GM23248 (cell line): ENCODE measurements around the gene STMND1. TPM values are rescaled to one million over a fixed set of nuclear protein-coding genes. Genes with fewer than 3 reads are reported as not detected.
A peak's percentile ranks its signal among the peaks of the same experiment; 100 is the strongest.

Source experiments
- DNase-seq: peaks from one replicate; pipeline ENCODE4 v3.0.0-alpha.2; 2015
- H2AFZ ChIP-seq: fragments of 200-600 bp; sonication (generic); 2 replicates; pipeline ENCODE4 v1.6.1; 2016; ENCODE audit warnings: antibody characterized with exemption
- H3F3A ChIP-seq: fragments of 200-600 bp; sonication (generic); 2 replicates; pipeline ENCODE4 v1.6.1; 2016; ENCODE audit warnings: mild to moderate bottlenecking, antibody characterized with exemption, mixed run types; ENCODE audit not compliant: insufficient read depth
- H3K27ac ChIP-seq: fragments of 200-600 bp; sonication (generic); 2 replicates; pipeline ENCODE4 v1.5.1; 2016; ENCODE audit warnings: mild to moderate bottlenecking
- H3K27me3 ChIP-seq: fragments of 200-600 bp; sonication (generic); replicated peaks from 2 replicates; pipeline ENCODE4 v1.6.1; 2016; ENCODE audit warnings: mild to moderate bottlenecking; ENCODE audit not compliant: insufficient read depth
- H3K36me3 ChIP-seq: fragments of 200-600 bp; sonication (generic); 2 replicates; pipeline ENCODE4 v1.6.1; 2016; ENCODE audit warnings: low read depth, mild to moderate bottlenecking
- H3K4me1 ChIP-seq: fragments of 200-600 bp; sonication (generic); 2 replicates; pipeline ENCODE4 v1.6.1; 2016; ENCODE audit warnings: mild to moderate bottlenecking; ENCODE audit not compliant: insufficient read depth
- H3K4me2 ChIP-seq: fragments of 200-600 bp; sonication (generic); one replicate; pipeline ENCODE4 v1.6.1; 2016; ENCODE audit warnings: mild to moderate bottlenecking; ENCODE audit not compliant: unreplicated experiment
- H3K4me3 ChIP-seq: fragments of 200-600 bp; sonication (generic); 2 replicates; pipeline ENCODE4 v1.5.1; 2016; ENCODE audit warnings: mild to moderate bottlenecking
- H3K79me2 ChIP-seq: fragments of 200-600 bp; sonication (generic); 2 replicates; pipeline ENCODE4 v1.6.1; 2016; ENCODE audit warnings: mild to moderate bottlenecking; ENCODE audit not compliant: insufficient read depth
- H3K9ac ChIP-seq: fragments of 200-600 bp; sonication (generic); 2 replicates; pipeline ENCODE4 v1.6.1; 2016; ENCODE audit warnings: mild to moderate bottlenecking
- H3K9me2 ChIP-seq: fragments of 200-600 bp; sonication (generic); 2 replicates; pipeline ENCODE4 v1.6.1; 2016; ENCODE audit warnings: mixed run types, mild to moderate bottlenecking, moderate library complexity; ENCODE audit not compliant: insufficient read depth
- H3K9me3 ChIP-seq: fragments of 200-600 bp; sonication (generic); one replicate; pipeline ENCODE4 v1.6.1; 2017; ENCODE audit warnings: low read depth
- H4K20me1 ChIP-seq: fragments of 200-600 bp; sonication (generic); 2 replicates; pipeline ENCODE4 v1.6.0; 2016; ENCODE audit not compliant: insufficient read depth
- EZH2 ChIP-seq: fragments of 200-600 bp; sonication (generic); IDR thresholded peaks from 2 replicates; pipeline ENCODE4 v1.6.1; 2018; ENCODE audit warnings: antibody characterized with exemption, mild to moderate bottlenecking; ENCODE audit not compliant: insufficient read depth, poor library complexity, severe bottlenecking
- EZH2phosphoT487 ChIP-seq: fragments of 200-600 bp; sonication (generic); IDR thresholded peaks from 2 replicates; pipeline ENCODE4 v1.6.1; 2018; ENCODE audit warnings: antibody characterized with exemption, moderate library complexity, mild to moderate bottlenecking, low read depth; ENCODE audit not compliant: insufficient read depth
- WGBS, 2 experiments: methylation state at CpG; one replicate each; pipeline ENCODE4 v1.1.6; 2015 to 2017; ENCODE audit warnings: low lambda C conversion rate in 2 of 2, low coverage in 1 of 2; ENCODE audit errors: missing lambda C conversion rate in 2 of 2; 5-methylcytosine and 5-hydroxymethylcytosine counted together
- in situ Hi-C: fragments of 300-500 bp; cut with MboI; formaldehyde crosslinking; loops from 2 replicates; pipeline ENCODE4 v1.15.0; 2020
- polyA plus RNA-seq: library from polyadenylated mRNA; unstranded; fragments of >200 nt; fragmentation: Nextera tagmentation; extraction: Ambion mirVana; gene quantifications from 2 replicates; pipeline ENCODE4 v1.2.1, GENCODE V29; 2016
- total RNA-seq: library from RNA; depleted of rRNA; stranded (reverse); fragments of >200 nt; shearing (Covaris generic); gene quantifications from 2 replicates; pipeline ENCODE4 v1.2.3, GENCODE V29; 2014; rRNA removed

STMND1 gene
- total and polyA plus RNA-seq, 2 experiments from 2014 or later = not detected

- Histone ChIP-seq H3K9me3 (no peaks in the 10 kb centered on the region), H3K27ac (peak overlapping the region; percentile 9; the same call in 1 of the 2 replicates), H3K27me3 (no peaks in the 10 kb centered on the region), H3K79me2 (no peaks in the 10 kb centered on the region), H3K9me2 (no peaks in the 10 kb centered on the region), H2AFZ (no peak overlapping the region), H3K36me3 (no peaks in the 10 kb centered on the region), H3F3A (peaks cover 12% of the 10 kb centered on the region; the same call in 1 of the 2 replicates), H3K4me3 (no peak overlapping the region), H3K4me1 (no peaks in the 10 kb centered on the region), H3K9ac (no peak overlapping the region), H3K4me2 (no peak overlapping the region), H4K20me1 (no peaks in the 10 kb centered on the region)
- DNase-seq = peak; percentile 76
- WGBS, 2 experiments = 50 to 55% methylated on average over 1 of the region's 1 CpG
- in situ Hi-C loops = no loop called here
- TF ChIP-seq EZH2 = no peak
- no peak for TF ChIP-seq EZH2phosphoT487
Measured at GRCh38 chr6:17178754-17179529, 77.1 kb downstream of the STMND1 start.

GRCh38 chr6:17179530-17180073 lies 77.8 kb downstream of the STMND1 start:
- Histone ChIP-seq H3K9me3 (no peaks in the 10 kb centered on the region), H2AFZ (no peak overlapping the region), H3K9me2 (no peaks in the 10 kb centered on the region), H3K27me3 (no peaks in the 10 kb centered on the region), H3F3A (peaks cover 12% of the 10 kb centered on the region; the same call in 1 of the 2 replicates), H3K27ac (no peak overlapping the region), H3K4me2 (no peak overlapping the region), H3K79me2 (no peaks in the 10 kb centered on the region), H3K36me3 (no peaks in the 10 kb centered on the region), H3K9ac (no peak overlapping the region), H4K20me1 (no peaks in the 10 kb centered on the region), H3K4me3 (no peak overlapping the region), H3K4me1 (no peaks in the 10 kb centered on the region)
- no peak for TF ChIP-seq EZH2
- TF ChIP-seq EZH2phosphoT487 = no peak
- 60 to 62% methylated on average over 5 of the region's 5 CpGs for WGBS, 2 experiments
- DNase-seq = peak; percentile 35
- in situ Hi-C loops = no loop called here

Other genes starting within 250 kb of the STMND1 start
- 7.3 and 7.9 TPM in 2 replicates for gene RBM24, start 179.3 kb downstream of the STMND1 start, total RNA-seq
- 3.5 and 4.6 TPM in 2 replicates for gene RBM24, start 179.3 kb downstream of the STMND1 start, polyA plus RNA-seq